Neuronal stem cell (in vitro differentiated cells): ENCODE measurements around the gene SLC31A1.

Source experiments
- DNase-seq: peaks from one replicate; pipeline ENCODE4 v3.0.0-alpha.2; 2013; ENCODE audit warnings: low spot score
- H2AFZ ChIP-seq: one replicate; pipeline ENCODE4 v1.6.1; 2013; ENCODE audit warnings: mild to moderate bottlenecking, low read length, inconsistent platforms
- H2AK5ac ChIP-seq: 2 replicates; pipeline ENCODE4 v1.6.1; 2013; ENCODE audit warnings: low read depth, mild to moderate bottlenecking, inconsistent platforms, low read length, moderate library complexity, mixed read lengths
- H2BK120ac ChIP-seq: 2 replicates; pipeline ENCODE4 v1.6.1; 2013; ENCODE audit warnings: low read depth, mild to moderate bottlenecking, inconsistent platforms, low read length, moderate library complexity, mixed read lengths
- H2BK12ac ChIP-seq: one replicate; pipeline ENCODE4 v1.6.1; 2013; ENCODE audit warnings: low read length, inconsistent platforms
- H2BK15ac ChIP-seq: 2 replicates; pipeline ENCODE4 v1.6.1; 2013; ENCODE audit warnings: mild to moderate bottlenecking, low read length, inconsistent platforms, mixed read lengths
- H2BK5ac ChIP-seq: one replicate; pipeline ENCODE4 v1.6.1; 2013; ENCODE audit warnings: inconsistent platforms, mild to moderate bottlenecking, low read length, moderate library complexity
- H3K14ac ChIP-seq: one replicate; pipeline ENCODE4 v1.6.1; 2013; ENCODE audit warnings: low read length, inconsistent platforms
- H3K18ac ChIP-seq: 2 replicates; pipeline ENCODE4 v1.6.1; 2013; ENCODE audit warnings: low read length, inconsistent platforms
- H3K23ac ChIP-seq: 2 replicates; pipeline ENCODE4 v1.6.1; 2013; ENCODE audit warnings: low read depth, mild to moderate bottlenecking, mixed read lengths, low read length, inconsistent platforms; ENCODE audit not compliant: poor library complexity
- H3K27ac ChIP-seq: replicated peaks from 3 replicates; pipeline ENCODE4 v1.5.1; 2013; ENCODE audit warnings: low read length, inconsistent platforms
- H3K27me3 ChIP-seq, 3 experiments: 2 replicates each; pipeline ENCODE4 v1.6.1; 2013; ENCODE audit warnings: low read length in 3 of 3, mild to moderate bottlenecking in 2 of 3, inconsistent platforms in 1 of 3, low read depth in 1 of 3, mixed read lengths in 1 of 3, moderate library complexity in 1 of 3; ENCODE audit not compliant: control insufficient read depth in 3 of 3, insufficient read depth in 3 of 3
- H3K36me3 ChIP-seq, 2 donors: replicated peaks in 1 of 2; 2 replicates each; pipeline ENCODE4 v1.6.1; 2013; ENCODE audit warnings: low read length in 2 of 2; ENCODE audit not compliant: control insufficient read depth in 2 of 2, insufficient read depth in 2 of 2
- H3K4ac ChIP-seq: 2 replicates; pipeline ENCODE4 v1.6.1; 2013; ENCODE audit warnings: inconsistent platforms, mild to moderate bottlenecking, low read length, moderate library complexity
- H3K4me1 ChIP-seq, 2 donors: 1 replicate in 1 of 2; 2 replicates in 1 of 2; pipeline ENCODE4 v1.6.1; 2013; ENCODE audit warnings: low read length in 2 of 2, low read depth in 1 of 2; ENCODE audit not compliant: control insufficient read depth in 2 of 2, insufficient read depth in 1 of 2
- H3K4me2 ChIP-seq: one replicate; pipeline ENCODE4 v1.6.1; 2013; ENCODE audit warnings: mild to moderate bottlenecking, low read length, inconsistent platforms; ENCODE audit not compliant: insufficient read depth, poor library complexity, severe bottlenecking
- H3K4me3 ChIP-seq, 2 donors: 2 replicates each; pipeline ENCODE4 v1.5.1; 2013; ENCODE audit warnings: low read length in 2 of 2, mild to moderate bottlenecking in 2 of 2, inconsistent platforms in 1 of 2, moderate library complexity in 1 of 2
- H3K79me1 ChIP-seq: one replicate; pipeline ENCODE4 v1.6.1; 2013; ENCODE audit warnings: low read depth, mild to moderate bottlenecking, inconsistent platforms, low read length, moderate library complexity
- H3K9ac ChIP-seq: one replicate; pipeline ENCODE4 v1.6.1; 2013; ENCODE audit warnings: mild to moderate bottlenecking, low read depth, low read length, inconsistent platforms; ENCODE audit not compliant: poor library complexity
- H3K9me3 ChIP-seq, 2 donors: replicated peaks in 1 of 2; 2 replicates each; pipeline versions ENCODE3 to v1.6.1; 2013; ENCODE audit warnings: low read length in 2 of 2, mild to moderate bottlenecking in 2 of 2, inconsistent platforms in 1 of 2, low read depth in 1 of 2, mixed read lengths in 1 of 2, moderate library complexity in 1 of 2; ENCODE audit not compliant: control insufficient read depth in 2 of 2, insufficient read depth in 1 of 2
- H4K8ac ChIP-seq: one replicate; pipeline ENCODE4 v1.6.1; 2013; ENCODE audit warnings: low read depth, mild to moderate bottlenecking, inconsistent platforms, low read length, moderate library complexity
- H4K91ac ChIP-seq: one replicate; pipeline ENCODE4 v1.6.1; 2013; ENCODE audit warnings: low read length, low read depth, mild to moderate bottlenecking, inconsistent platforms; ENCODE audit not compliant: poor library complexity
- WGBS, 2 donors: extraction: QIAGEN DNeasy Blood & Tissue Kit; methylation state at CpG; one replicate each; pipeline ENCODE4 v1.1.7; 2013; ENCODE audit warnings: missing lambda C conversion rate in 2 of 2, mixed read lengths in 1 of 2; ENCODE audit not compliant: insufficient read length in 2 of 2, insufficient replicate concordance in 1 of 2; ENCODE audit errors: extremely low coverage in 2 of 2; 5-methylcytosine and 5-hydroxymethylcytosine counted together

SLC31A1 gene

DNA sequence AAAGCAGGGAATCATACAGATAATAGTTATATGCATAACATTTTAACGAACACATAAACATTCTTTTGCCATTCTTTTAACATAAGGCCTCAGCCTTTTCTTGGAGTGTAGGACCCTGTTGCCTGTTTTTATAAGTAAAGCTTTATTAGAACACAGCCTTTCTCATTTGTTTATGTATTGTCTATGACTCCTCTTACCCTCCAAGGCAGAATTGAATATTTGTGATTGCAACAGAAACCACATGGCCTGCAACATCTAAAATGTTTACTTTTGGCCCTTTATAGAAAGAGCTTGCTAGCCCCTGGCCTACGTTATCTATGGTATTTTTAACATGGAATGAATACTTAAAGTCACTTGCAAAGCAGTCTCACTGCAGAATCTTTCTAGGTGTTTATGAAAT lies 2.6 kb downstream of the SLC31A1 start:
- Histone ChIP-seq H4K8ac (no peak overlapping the region), H3K4me1 (peaks cover 4 to 12% of the 10 kb centered on the region in 2 donors), H3K27me3 (no peaks in the 10 kb centered on the region), H3K9me3 (no peaks in the 10 kb centered on the region), H3K23ac (no peak overlapping the region), H3K79me1 (peaks cover 3% of the 10 kb centered on the region), H3K18ac (no peak overlapping the region), H2BK5ac (no peak overlapping the region), H2BK15ac (no peak overlapping the region), H3K14ac (no peak overlapping the region), H2BK12ac (no peak overlapping the region), H2BK120ac (no peak overlapping the region), H3K36me3 (peaks cover 0 to 13% of the 10 kb centered on the region in 2 donors), H3K27ac (no peak overlapping the region), H2AK5ac (no peak overlapping the region), H4K91ac (no peak overlapping the region), H3K4me2 (no peak overlapping the region), H3K4me3 (no peak overlapping the region), H3K4ac (no peak overlapping the region), H3K9ac (no peak overlapping the region), H2AFZ (no peak overlapping the region)
- DNase-seq, result no peak
- WGBS, 2 donors, result no CpG with 5 or more reads among the region's 2 CpGs

DNA sequence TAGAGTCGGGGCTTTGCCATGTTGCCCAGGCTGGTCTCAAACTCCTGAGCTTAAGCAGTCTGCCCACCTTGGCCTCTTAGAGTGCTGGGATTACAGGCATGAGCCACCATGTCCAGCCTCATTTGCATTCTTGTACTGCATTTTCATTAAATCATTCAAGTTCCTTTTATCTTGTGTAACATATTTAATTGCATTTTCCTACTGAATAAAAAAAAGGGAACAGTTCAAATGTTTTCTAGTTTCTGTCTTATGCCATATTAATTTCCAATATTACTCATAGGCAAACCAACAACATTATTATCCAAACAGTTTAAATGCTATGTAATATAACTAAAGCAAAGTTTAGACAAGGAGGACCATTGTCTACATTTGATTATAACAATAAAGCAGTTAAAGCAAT lies 6.1 kb downstream of the SLC31A1 start:
- H3K4ac ChIP-seq, result no peak overlapping the region
- peaks cover 0 to 13% of the 10 kb centered on the region in 2 donors for H3K36me3 ChIP-seq
- H2BK12ac ChIP-seq, result no peak overlapping the region
- no peak overlapping the region for H2AK5ac ChIP-seq
- no peak overlapping the region for H3K4me2 ChIP-seq
- no CpG with 5 or more reads among the region's 1 CpG for WGBS, 2 donors
- no peak overlapping the region for H3K9ac ChIP-seq
- no peak overlapping the region for H3K14ac ChIP-seq
- H2AFZ ChIP-seq, result no peak overlapping the region
- H2BK120ac ChIP-seq, result no peak overlapping the region
- no peak overlapping the region for H3K27ac ChIP-seq
- H3K79me1 ChIP-seq, result no peaks in the 10 kb centered on the region
- no peaks in the 10 kb centered on the region for H3K27me3 ChIP-seq
- no peak overlapping the region for H2BK15ac ChIP-seq
- H3K18ac ChIP-seq, result no peak overlapping the region
- no peak overlapping the region for H3K4me3 ChIP-seq
- peaks cover 2 to 3% of the 10 kb centered on the region in 2 donors for H3K4me1 ChIP-seq
- H3K9me3 ChIP-seq, result no peaks in the 10 kb centered on the region
- DNase-seq, result no peak
- H3K23ac ChIP-seq, result no peak overlapping the region
- no peak overlapping the region for H4K91ac ChIP-seq
- H2BK5ac ChIP-seq, result no peak overlapping the region
- H4K8ac ChIP-seq, result no peak overlapping the region

DNA sequence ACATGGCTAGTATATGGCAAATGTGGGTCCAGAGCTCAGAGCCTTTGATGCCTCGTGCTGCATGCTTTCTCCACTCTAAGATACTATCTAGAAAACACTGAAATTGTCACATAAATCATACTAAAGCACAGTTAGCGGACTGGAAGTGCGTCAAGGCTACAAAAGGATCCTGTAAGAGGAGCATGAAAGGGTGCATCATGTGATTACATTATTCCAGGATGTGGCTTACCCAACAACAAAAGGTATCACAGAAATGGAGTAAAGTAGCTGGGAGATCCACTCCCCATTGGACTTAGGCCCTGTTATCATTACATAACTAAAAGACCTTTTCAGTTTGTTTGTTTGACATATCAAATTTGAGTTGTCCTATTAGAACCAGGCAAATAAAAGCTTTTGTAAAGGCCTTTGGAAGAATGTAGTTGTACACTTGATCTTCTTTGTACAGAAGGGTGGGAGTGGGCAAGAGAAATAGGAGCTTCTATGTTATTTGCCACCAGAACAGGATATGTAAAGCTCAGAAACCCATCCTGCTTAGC lies 6.9 kb downstream of the SLC31A1 start:
- Histone ChIP-seq H3K27me3 (no peaks in the 10 kb centered on the region), H3K36me3 (peaks cover 0 to 13% of the 10 kb centered on the region in 2 donors), H3K27ac (no peak overlapping the region), H3K9ac (no peak overlapping the region), H3K18ac (no peak overlapping the region), H2BK15ac (no peak overlapping the region), H4K91ac (no peak overlapping the region), H3K79me1 (no peaks in the 10 kb centered on the region), H2BK5ac (no peak overlapping the region), H3K23ac (no peak overlapping the region), H2AK5ac (no peak overlapping the region), H3K4me1 (no peaks in the 10 kb centered on the region), H3K4me3 (no peak overlapping the region), H2BK120ac (no peak overlapping the region), H3K14ac (no peak overlapping the region), H3K4me2 (no peak overlapping the region), H4K8ac (no peak overlapping the region), H3K4ac (no peak overlapping the region), H2BK12ac (no peak overlapping the region), H2AFZ (no peak overlapping the region), H3K9me3 (no peaks in the 10 kb centered on the region)
- WGBS, 2 donors, result no CpG with 5 or more reads among the region's 3 CpGs
- no peak for DNase-seq

DNA sequence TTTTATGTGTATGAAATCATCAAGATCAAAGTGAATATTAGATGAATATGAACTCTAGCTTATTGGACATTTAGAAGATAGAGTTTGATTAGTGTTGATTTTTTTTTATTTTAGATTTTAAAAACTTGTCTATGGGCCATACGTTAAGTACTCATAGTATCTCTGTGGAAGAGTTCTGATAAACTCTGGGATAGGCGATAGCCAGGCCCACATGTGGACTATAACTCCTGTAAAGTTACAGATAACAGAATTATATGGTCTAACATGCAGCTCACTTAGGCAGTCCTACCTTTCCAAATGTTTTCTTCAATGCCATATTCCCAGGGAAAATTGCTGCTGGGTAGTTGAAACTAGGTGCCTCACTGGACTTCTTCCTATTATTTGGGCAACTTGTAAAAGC lies 10.4 kb downstream of the SLC31A1 start:
- H3K27ac ChIP-seq, result no peak overlapping the region
- H3K14ac ChIP-seq, result no peak overlapping the region
- no peak overlapping the region for H4K8ac ChIP-seq
- H2BK15ac ChIP-seq, result no peak overlapping the region
- no peak overlapping the region for H2BK120ac ChIP-seq
- no peaks in the 10 kb centered on the region for H3K79me1 ChIP-seq
- H4K91ac ChIP-seq, result no peak overlapping the region
- H3K23ac ChIP-seq, result no peak overlapping the region
- H2AFZ ChIP-seq, result no peak overlapping the region
- no peaks in the 10 kb centered on the region for H3K4me1 ChIP-seq
- no peak overlapping the region for H2AK5ac ChIP-seq
- no peak overlapping the region for H3K4ac ChIP-seq
- H3K36me3 ChIP-seq, result no peaks in the 10 kb centered on the region
- H2BK12ac ChIP-seq, result no peak overlapping the region
- WGBS, 2 donors, result no CpG with 5 or more reads among the region's 2 CpGs
- H3K4me2 ChIP-seq, result no peak overlapping the region
- no peak overlapping the region for H3K9ac ChIP-seq
- H2BK5ac ChIP-seq, result no peak overlapping the region
- H3K4me3 ChIP-seq, result no peak overlapping the region
- H3K18ac ChIP-seq, result no peak overlapping the region
- DNase-seq, result no peak
- no peaks in the 10 kb centered on the region for H3K27me3 ChIP-seq
- H3K9me3 ChIP-seq, result no peaks in the 10 kb centered on the region
